Tibial nerve (tissue), 4 donors: ENCODE data around the gene CRYZL1.

Experiments
- EP300 ChIP-seq, 2 donors: sonication (generic); formaldehyde crosslinking; IDR thresholded peaks; one replicate each; pipeline ENCODE4 v1.6.1; 2017; ENCODE audit warnings: antibody characterized with exemption in 2 of 2, mild to moderate bottlenecking in 1 of 2
- TF ChIP-seq, protein P1 (sequence below), 5 experiments: fragments of 200-600 bp in 3 of 5; fragments of 450-650 bp in 2 of 5; sonication (generic) in 3 of 5; IDR thresholded peaks; one replicate each; pipeline ENCODE4 v1.5.1; 2016 to 2019; ENCODE audit warnings: antibody characterized with exemption in 5 of 5, mild to moderate bottlenecking in 3 of 5, moderate library complexity in 2 of 5

DNA sequence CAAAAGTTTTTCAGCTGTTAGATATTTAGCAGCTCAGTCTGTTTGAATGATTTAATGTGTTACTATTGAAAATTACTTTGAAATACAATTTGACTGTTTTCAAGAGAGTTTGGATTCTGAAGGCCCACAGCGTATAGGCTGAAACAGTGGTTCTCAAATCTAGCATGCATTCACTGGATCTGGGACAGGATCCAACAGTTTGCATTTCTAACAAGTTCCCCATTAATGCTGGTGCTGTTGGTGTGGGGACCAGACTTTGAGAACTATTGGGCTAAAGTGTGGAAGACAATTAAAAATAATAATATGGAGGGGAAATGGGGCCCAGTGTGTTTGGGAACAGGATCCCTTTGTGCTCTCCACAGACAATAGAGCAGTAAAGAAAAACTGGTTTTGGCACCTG is 32.7 kb upstream of the CRYZL1 start:
- TF ChIP-seq, protein P1, sequence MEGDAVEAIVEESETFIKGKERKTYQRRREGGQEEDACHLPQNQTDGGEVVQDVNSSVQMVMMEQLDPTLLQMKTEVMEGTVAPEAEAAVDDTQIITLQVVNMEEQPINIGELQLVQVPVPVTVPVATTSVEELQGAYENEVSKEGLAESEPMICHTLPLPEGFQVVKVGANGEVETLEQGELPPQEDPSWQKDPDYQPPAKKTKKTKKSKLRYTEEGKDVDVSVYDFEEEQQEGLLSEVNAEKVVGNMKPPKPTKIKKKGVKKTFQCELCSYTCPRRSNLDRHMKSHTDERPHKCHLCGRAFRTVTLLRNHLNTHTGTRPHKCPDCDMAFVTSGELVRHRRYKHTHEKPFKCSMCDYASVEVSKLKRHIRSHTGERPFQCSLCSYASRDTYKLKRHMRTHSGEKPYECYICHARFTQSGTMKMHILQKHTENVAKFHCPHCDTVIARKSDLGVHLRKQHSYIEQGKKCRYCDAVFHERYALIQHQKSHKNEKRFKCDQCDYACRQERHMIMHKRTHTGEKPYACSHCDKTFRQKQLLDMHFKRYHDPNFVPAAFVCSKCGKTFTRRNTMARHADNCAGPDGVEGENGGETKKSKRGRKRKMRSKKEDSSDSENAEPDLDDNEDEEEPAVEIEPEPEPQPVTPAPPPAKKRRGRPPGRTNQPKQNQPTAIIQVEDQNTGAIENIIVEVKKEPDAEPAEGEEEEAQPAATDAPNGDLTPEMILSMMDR (IDR thresholded peaks at IDR 0.05), result no peak
- TF ChIP-seq EP300 (IDR thresholded peaks at IDR 0.05), result no peak
